OCI-M2 (cell line): ENCODE results near the gene CWC27.

Experiments used
- DNase-seq: peaks from one replicate; lab custom pipeline; 2025; ENCODE audit not compliant: unreplicated experiment; lab: John Stamatoyannopoulos, UW

CWC27 gene

DNA sequence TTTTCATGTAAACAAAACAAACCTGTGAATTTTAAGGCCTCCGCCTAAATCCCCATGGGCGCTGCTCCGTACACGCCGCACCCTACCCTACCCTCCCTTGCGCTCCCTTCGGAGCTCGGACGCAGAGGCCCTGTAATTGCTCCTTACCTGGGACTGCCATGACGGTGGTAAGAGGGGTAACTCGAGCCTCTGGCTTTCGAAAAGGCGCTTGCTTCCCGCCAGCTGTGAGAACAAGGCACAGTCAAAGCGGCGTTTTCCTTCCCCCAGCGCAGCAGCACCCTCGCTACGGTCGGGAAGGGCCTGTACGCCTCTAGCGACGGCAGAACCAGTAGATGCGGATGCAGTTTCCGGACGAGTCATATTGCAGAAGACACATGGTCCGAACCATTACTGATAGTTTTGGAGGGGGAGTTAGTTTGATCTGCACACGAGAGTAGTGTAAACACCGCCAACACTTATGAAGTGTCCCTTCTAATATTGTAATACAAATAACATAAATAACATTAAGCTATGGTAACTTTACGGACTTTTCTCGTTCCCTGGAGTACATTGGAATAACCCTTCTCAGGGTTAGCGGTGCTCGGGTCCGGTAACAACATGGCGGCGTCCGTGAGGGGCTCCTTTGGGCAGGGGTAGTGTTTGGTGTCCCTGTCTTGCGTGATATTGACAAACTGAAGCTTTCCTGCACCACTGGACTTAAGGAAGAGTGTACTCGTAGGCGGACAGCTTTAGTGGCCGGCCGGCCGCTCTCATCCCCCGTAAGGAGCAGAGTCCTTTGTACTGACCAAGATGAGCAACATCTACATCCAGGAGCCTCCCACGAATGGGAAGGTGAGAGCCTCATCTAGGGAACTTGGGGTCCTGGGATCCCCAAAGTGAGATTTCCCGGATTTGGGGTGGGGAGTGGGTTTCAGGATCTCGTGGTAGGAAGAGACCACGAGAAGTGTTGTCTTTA is at the start of gene CWC27, which contains the start of gene SREK1IP1:
TSS of gene CWC27 (plus strand) at position 573 of the 955 bp plus-strand sequence. CDS start at position 790, 217 bp downstream.
TSS of gene SREK1IP1 (minus strand) at position 334 of the 955 bp plus-strand sequence. CDS start at position 160, 174 bp downstream.
- DNase-seq: peak; percentile 60

DNA sequence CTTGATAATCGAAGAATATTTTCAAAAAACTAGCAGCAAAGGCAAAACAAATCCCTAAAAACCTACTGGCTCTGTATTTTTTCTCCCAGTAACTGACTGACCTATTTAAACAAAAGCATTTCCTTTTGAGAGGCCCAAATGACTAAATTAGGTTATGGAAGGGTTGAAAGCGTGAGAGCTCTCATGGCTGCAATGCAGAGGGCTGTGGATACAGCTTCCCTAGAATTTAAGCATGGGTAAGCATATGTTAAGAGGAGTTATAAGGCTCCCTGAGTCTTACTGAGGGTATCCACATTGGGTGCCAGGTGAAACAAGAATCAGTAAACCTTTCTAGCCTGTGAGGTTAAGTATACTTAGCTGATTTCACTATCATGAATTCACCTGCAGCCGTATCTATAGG is 46.1 kb upstream of the CWC27 start:
- DNase-seq: no peak

- DNase-seq: no peak
Measured at GRCh38 chr5:64727150-64727549, 41.6 kb upstream of the CWC27 start.

GRCh38 chr5:64742411-64742810 is 26.3 kb upstream of the CWC27 start:
- DNase-seq: no peak

DNA sequence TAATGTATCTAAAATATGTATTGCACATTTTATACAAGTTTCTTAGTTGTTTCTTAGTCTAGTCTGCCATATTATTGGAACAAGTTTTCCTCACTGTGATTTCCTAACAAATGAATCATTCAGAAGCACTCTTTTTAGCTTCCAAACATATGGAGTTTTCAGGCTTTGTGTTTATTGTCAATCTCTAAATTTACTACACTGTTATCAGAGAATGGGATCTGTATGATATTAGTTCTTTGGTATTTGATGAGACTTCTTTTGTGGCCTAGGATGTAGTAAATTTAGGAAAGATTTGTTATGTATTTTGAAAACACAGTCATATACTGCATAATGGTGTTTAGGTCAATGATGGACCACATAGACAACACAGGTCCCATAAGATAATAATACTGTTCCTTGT is 25.9 kb upstream of the CWC27 start:
- DNase-seq: no peak

DNA sequence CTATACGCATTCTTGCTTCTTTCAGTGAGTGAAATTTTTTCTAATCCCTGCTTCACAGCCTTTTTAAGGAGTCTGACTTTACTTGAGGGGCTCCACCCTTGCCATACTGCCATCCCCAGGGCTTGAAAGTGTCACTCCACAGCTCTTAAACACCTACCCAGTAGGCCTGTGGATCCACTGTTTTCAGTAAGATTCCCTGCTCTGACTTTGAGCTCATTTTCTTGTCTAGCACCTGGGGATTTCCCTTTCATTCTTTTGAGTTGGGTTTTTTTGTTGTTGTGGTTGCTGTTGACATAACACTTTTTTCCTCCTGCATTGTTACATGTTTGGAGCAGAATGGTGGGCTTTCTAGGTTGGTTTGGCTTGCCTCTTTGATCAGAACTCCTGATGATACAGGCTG is 23.8 kb upstream of the CWC27 start:
- DNase-seq: no peak

GRCh38 chr5:64746446-64746845 is 22.3 kb upstream of the CWC27 start:
- DNase-seq: no peak

DNA sequence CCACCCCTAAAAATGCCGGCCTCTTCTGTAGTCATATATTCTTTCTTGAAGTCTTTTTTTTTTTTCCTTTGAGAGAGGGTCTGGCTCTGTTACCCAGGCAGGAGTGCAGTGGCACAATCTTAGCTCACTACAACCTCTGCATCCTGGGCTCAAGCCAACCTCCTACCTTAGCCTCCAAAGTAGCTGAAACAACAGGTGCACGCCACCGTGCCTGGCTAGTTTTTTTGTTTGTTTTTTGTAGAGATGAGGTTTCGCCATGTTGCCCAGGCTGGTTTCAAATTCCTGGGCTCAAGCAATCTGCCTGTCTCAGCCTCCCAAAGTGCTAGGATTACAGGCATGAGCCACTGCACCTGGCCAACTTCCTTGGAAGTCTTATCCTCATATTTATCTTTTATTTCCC is 19.3 kb upstream of the CWC27 start:
- no peak for DNase-seq

DNA sequence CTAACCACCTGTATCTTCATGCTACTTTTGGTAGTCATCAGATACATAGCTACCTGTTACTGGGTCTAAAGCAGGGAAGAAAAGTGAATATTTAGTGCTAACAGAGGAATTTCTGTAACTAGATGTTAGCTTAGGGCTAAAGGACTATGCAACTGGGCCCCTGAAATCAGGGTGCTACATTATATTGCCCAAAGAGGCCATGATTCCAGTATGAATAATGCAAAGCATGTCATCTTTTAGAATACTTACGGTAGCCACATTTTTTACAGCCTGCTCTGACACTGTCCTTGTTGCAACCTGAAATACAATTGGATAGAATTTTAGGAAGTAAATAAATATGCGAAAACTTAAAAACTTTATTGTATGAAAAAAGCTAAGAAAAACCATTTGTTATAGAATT is 14.7 kb upstream of the CWC27 start:
- DNase-seq: no peak

- no peak for DNase-seq
Measured at GRCh38 chr5:64758901-64759300, 9.8 kb upstream of the CWC27 start.

DNA sequence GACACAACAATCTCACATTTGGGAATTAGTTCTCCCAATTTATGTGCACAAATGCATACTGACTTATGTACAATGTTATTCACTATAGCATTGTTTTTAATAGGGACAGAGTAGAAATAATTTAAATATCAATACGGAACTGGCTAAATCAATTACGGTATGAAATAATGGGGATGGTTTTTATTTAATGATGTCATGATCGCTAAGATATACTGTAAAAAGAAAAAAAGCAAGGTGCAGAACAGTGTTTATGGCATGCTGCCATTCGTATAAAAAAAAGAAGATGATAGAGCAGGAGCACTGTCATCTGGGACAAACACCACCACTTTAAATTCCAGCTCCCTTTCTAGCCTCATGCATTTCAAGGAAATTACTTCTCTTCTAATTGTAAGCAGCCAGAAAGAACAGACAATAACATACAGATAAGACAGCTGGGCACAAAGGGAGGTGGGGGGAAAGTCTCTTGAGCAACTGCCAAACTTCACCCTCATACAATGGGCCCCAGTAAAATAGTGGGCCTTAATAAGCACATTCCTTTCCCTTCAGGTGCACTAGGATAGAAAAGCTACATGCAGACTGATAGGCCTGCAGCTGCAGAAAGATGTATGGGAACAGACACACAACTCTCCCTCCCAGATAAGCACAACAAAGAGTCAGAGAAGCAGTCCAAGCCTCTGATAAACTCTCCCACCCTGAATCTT is 8.6 kb upstream of the CWC27 start:
- DNase-seq: no peak

DNA sequence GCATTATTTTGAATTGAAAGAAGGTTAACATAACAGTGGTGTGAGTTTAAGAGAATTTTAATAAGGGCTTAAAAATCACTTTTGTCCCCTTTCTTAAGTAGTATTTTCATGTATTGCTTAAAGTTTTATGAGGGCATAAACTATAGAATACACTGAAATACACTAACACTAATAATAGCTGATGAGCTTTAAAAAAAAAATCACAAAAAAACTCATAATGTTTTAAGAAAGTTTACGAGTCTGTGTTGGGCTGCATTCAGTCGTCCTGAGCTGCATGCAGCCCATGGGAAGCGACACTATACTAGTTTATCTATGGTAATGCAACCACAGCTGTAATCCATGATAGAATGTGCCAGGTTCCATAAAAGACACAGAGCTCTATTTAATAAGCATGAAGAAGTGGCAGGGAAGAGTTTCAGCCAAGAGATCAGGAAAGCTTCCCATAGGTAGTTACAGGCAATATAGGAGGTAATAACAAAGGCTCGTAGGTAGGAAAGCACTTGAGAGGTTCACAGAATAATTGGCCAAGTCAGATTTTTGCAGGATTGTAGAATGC is 4.7 kb upstream of the CWC27 start:
- DNase-seq: no peak

- no peak for DNase-seq
Measured at GRCh38 chr5:64765804-64766504, 2.8 kb upstream of the CWC27 start.

GRCh38 chr5:64766941-64767340 is 1.8 kb upstream of the CWC27 start:
- no peak for DNase-seq

- DNase-seq: no peak
Measured at GRCh38 chr5:64767959-64768357, 772 bp upstream of the CWC27 start.

- no peak for DNase-seq
Measured at GRCh38 chr5:64769855-64770254, 1.1 kb downstream of the CWC27 start.

DNA sequence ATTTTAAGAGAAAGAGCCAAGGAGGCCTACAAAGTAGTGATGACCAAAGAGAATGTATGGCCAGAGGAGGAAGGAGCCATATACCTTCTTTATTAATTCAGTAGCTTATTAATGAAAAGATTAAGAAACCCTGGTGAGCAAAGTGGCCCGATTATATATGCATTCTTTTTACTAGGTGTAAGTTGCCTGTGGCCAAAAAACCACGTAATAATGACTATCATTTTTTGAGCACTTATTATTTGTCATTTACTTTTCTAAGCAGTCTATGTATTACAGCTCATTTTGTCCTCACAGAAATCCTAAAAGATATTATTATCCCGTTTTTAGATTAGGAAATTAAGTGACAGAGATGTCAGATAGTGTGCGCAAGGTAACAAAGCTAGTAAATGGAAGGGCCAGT is 3.0 kb downstream of the CWC27 start:
- DNase-seq: no peak

DNA sequence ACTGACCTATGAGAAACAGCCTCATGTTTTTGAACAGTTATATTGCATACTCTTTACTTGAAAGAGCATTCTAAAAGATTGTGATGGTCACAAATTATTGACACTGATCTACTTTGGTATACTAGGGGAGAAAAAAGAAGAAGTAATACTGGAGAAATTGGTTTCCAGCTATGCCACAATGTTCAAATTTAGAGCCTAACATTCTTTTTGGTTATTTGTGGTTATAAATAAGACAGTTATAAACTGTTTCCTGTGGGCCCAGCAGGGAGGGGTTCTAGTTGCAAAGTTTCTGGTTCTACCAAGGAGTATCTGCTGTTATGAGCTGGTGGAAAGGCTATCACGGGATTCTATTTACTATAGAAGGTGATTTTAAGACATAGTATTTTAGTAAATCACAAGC is 4.8 kb downstream of the CWC27 start:
- no peak for DNase-seq

GRCh38 chr5:64775291-64775690 is 6.6 kb downstream of the CWC27 start:
- DNase-seq: no peak

- DNase-seq: no peak
Measured at GRCh38 chr5:64784451-64785025, 15.8 kb downstream of the CWC27 start.

DNA sequence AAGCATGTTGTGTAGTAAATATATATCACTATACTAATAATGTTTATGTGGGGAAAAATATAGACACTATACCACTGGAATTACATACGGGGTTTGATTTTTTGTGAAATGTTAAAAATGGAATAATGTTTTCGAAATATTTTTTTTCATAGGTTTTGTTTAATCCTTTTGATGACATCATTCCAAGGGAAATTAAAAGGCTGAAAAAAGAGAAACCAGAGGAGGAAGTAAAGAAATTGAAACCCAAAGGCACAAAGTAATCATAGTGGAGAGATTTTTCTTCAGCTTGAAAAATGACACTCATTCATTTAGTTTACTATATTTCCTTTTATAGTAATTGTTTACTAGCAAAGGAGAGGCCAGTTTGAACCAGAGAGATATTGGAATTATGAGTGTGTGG is 17.6 kb downstream of the CWC27 start:
- DNase-seq: no peak
